Kidney tubule cell (primary cell): ENCODE results near the gene CTNND2.
A peak's percentile ranks its signal among the peaks of the same experiment; 100 is the strongest.
"Not testable (repeated sequence)": the region's sequence is repeated elsewhere in the genome, so short reads cannot be mapped to it uniquely, and the experiment has no call there.

Source experiments
- DNase-seq: peaks from one replicate; pipeline ENCODE4 v3.0.0-alpha.2; 2018; ENCODE audit warnings: low spot score

Gene CTNND2

DNA sequence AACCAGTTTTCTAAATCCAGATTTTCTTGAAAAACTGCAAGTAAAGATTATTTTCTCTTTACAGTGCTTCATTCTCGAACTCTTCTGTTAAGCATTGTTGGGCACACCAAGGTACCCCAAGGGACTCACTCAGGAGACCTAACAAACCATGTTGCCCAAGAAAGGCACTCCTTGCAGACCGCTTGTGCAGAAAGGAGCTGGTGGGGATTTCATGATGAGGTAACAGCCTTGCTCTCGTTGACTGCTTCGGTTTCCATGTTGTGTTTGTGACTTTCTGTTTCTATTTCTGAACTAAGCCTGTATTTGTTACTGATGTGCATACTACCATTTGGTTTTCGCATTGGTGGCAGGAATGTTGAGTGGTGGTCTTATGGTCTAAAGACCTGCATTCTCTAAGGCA is 876.6 kb downstream of the CTNND2 start:
- DNase-seq, result no peak

DNA sequence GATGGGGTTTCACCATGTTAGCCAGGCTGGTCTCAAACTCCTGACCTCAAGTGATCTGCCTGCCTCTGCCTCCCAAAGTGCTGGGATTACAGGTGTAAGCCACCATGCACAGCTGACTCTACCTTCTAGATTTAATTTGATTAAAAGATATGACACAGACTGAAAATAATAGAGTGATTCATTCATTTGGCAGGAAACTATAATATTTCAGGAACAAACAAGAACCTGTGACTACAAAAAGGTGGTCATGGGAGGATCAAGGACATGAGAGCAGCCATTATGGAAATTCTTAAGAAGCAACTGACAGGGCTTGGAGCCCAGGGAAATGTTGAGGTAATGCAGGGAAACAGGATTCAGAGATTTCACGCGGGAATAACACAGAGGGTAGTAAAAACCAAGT is 877.7 kb downstream of the CTNND2 start:
- no peak for DNase-seq

DNA sequence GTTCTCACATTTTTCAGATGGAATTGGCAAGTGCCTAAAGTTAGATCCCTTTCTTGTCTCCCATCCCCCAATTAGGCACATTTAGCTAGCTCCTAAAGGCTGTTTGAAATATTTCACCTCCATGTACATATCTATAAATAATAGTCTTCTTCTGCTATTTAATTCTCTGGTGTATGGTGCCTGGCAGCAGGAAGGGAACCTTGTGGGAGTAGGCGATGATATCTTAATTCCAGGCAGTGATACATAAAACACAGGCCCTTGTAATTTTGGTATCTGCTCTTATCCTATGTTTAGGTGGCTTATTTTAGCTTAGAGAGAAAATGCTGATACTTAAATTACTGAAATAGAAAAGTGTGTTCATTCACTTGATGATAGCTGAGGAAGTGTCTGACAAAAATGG is 880.3 kb downstream of the CTNND2 start:
- DNase-seq, result no peak

GRCh38 chr5:11013793-11014192 is 890.5 kb downstream of the CTNND2 start:
- DNase-seq, result no peak

DNA sequence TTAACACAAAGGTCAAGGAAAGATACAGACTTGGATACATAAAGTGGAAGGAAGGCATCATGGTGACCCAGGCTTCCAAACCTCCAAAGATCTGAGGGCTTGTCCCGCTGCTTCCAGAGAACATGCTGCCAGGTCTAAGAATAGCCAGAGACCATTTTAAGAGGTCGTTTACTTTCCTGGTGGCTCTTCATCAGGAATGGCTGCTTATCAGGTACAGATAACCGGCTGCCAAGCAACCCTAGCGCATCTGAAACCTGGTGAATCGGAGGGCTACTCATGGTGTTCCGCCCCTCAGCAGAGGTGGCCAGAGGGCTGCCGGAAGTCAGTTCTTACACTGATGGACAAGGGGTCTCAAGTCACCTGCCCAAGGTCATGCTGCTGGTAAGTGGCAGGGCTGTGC is 892.0 kb downstream of the CTNND2 start:
- DNase-seq, result no peak

DNA sequence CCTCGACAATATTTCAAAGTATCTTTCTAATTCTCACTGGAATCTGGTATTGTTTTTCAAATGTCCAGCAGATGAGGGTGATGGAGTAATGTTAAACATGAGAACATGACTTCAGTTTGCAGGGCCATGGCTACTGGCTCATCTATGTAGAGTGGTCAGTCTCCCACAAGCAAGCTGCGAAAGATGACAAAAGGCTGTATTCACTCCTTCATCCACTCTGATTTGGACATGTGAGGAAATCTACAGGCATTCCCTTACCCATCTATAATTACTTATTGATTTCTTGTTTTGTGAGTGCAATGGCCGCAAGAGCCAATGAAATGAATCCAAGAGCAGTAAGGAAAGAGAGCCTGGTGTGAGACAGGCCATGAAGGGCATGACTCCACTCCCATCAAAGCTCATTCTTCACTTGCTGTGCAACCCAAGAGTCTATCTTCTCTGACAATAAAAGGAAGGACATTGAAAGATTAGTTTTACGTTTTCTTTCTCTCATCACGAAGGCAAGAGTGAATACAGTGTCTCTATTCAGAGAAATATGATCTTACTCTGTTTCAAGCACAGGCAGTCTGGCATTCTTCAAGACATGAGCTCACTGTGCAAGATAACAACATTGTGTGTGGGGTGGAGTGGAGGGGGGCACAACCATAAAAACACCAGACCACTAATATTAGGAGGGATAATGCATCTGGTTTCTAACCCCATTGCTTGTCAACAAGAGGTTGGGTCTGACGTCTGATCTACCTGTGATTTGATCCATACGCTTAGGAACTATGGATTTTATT is 893.6 kb downstream of the CTNND2 start:
- no peak for DNase-seq

- DNase-seq, result no peak
Measured at GRCh38 chr5:11009576-11009975, 894.7 kb downstream of the CTNND2 start.

DNA sequence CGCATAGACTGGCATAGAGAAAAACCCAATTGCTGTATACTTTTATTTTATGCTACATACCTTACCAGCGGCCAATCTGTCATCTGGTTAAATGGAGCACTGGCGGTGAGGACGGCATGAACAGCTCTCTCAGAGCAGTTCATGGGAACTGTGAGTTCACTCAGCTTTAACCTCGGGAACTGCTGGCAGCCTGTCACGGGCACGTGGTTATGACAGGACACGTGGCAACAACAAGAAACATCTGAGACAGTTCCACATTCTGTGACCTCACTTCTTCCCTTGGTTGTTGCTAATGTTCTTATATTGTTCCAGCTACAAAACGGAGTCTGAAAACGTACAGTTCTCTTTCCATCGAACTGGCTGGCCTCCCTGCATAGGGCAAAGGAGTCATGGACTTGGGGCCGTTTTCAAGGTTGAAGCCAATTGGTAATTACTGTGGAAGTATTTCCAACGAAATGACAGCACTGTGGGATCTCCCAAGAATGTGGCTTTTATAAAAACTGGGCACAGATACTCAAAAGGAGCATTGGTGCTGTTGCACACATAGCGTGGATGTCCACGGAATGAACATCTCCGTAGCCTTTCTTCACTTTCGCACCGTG is 896.9 kb downstream of the CTNND2 start:
- peak; percentile 23 for DNase-seq

- not testable (repeated sequence) for DNase-seq
Measured at GRCh38 chr5:11004523-11004922, 899.7 kb downstream of the CTNND2 start.

GRCh38 chr5:11000515-11001353 is 903.5 kb downstream of the CTNND2 start:
- no peak for DNase-seq

DNA sequence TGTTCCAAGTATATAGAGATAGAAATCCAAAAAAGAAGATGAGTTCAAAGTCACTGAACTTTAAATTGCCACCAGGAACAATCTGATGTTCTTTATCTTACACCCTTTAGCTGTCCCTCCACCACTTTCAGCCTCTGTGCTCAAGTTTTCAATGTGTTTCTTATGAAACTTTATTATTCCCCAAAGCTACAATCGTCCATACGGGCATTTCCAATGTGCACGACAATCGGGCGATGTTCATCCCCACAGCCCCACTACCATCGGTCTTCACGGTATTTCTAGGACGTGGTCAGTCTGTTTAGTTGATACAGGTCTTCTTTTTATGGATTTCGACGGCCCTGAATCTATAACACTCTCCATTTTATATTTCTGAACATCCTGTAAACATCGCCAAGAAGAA is 904.5 kb downstream of the CTNND2 start:
- no peak for DNase-seq

DNA sequence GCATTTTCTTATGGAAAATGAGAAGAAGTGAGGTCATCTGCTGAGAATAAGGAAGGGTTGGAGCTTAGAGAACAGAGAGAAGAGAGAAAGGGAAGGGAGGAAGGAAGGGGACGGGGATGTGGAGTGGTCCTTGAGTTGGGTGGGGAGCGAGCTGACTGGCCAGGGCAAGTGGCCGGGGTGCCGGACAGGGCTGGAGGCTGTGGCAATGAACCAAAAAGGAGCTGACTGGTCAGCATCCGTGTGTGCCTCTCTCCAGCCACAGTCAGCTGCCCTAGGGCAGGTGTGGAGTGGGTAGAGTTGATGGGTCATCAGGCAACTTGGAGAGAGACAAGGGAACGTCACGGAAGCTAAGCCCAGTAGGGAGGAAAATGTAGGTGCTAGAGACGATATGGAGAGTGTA is 908.4 kb downstream of the CTNND2 start:
- DNase-seq, result no peak

DNA sequence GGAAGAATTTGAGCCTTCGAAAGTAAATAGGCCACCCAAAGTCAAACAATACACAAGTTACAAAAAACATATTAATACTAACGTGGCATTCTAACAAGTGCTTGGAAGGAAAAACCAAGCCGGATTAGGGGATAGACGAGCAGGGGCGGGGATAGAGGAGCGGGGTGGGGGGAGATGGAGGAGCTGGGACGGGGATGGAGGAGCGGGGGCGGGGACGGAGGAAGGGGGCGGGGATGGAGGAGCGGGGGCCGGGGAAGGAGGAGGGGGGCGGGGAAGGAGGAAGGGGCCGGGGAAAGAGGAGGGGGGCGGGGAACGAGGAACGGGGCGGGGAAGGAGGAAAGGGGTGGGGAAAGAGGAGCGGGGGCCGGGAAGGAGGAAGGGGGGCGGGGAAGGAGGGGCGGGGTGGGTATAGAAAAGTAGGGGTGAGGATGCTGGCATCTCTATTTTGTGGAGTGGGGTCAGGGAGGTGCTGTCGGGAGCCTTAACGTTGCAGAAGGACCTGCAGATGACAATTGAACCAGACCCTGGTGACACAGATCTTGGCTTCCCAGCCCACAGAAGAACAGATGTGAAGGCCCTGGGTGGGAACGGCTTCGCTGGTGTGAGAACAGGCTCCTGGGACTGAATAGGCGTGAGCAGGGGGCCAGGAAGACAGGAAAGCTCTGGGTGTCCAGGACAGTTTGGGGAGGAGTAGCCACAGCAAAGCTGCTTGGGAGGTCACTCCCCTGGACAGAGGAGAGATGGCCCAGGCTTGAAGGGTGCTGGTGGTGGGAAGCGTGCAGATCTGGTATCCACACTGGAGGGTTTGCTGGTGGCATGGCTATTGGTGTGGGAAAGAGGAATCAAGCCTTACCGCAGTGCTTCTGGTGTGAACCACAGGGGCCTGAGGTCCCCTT is 909.9 kb downstream of the CTNND2 start:
- DNase-seq, result no peak

- no peak for DNase-seq
Measured at GRCh38 chr5:10990634-10991033, 913.6 kb downstream of the CTNND2 start.

DNA sequence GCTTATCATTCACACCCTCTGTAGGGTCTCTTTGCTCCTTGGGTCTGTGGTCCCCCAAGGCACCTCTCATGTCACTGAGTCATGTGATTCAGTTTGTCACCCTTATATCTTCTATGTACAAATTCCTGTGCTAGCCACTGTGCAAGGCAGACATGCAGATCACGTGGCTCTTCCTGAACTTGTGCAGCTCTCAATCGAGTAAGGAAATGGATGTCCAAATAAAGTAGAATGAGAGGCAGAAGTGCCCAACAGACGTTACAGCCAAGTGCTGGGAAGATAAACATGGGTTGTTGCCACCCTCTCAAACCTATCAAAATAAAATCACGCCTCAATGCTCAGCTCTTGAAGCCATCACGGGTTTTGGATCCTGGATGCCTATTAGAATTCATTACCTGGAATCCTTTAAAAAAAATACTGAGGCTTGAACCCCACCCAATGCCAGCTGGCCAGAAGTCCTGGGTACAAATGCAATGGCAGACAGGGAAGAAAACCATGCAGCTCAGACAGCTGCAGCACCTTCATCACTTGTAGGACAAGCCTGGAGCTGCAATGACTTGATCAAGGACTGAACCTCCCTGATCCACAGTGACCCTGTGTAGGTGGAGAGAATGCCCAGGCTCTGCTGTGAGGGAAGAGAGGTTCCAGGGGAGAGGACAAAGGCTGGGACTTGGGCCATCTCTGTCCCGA is 914.5 kb downstream of the CTNND2 start:
- DNase-seq, result peak; percentile 6

GRCh38 chr5:10988622-10989021 is 915.6 kb downstream of the CTNND2 start:
- peak; percentile 6 for DNase-seq

DNA sequence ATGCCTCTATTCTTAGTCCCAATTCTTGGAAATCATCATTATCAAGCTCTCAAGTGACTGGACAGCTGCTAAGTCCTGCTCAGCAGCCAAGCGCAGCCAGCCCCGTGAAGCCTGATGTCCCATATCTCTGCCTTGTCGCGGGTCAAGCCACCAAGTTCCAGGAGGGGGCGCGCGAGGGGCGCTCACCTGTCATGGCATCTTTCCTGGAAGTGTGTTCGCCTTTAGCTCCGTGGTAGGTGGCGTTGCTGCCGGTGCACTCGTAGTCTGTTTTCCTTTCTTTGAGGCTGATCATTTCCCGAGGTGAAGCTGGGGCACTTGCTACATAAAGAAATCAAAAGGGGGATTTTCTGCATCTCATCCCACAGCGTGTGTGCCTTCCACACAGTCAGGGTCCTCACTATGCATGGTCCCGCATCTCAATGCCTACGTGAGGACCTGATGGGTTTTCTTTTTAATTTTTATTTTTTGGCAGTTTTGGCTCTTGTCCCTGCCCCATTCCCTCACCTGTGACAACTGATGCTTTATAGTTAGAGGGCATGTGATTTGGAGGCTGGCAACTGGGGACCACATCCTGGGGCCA is 916.2 kb downstream of the CTNND2 start:
- DNase-seq, result peak; percentile 77

- DNase-seq, result no peak
Measured at GRCh38 chr5:10987276-10987924, 916.8 kb downstream of the CTNND2 start.

DNA sequence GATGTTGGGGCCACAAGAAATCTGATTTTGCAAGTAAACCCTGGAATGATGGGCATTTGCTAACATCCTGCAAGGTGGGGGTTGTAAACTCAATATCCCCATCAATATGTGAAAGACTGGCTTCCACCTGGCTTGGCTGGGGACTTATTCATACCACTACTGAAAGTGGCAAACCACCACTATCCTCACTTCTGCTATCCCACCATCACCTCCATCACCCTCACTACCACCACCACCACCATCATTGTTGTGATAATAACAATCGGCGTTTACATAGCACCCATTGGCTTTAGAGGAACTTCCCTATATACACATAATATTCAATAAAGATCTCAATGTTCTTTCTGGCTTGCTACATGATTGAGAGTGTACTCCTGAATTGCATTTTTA is 918.5 kb downstream of the CTNND2 start:
- no peak for DNase-seq

DNA sequence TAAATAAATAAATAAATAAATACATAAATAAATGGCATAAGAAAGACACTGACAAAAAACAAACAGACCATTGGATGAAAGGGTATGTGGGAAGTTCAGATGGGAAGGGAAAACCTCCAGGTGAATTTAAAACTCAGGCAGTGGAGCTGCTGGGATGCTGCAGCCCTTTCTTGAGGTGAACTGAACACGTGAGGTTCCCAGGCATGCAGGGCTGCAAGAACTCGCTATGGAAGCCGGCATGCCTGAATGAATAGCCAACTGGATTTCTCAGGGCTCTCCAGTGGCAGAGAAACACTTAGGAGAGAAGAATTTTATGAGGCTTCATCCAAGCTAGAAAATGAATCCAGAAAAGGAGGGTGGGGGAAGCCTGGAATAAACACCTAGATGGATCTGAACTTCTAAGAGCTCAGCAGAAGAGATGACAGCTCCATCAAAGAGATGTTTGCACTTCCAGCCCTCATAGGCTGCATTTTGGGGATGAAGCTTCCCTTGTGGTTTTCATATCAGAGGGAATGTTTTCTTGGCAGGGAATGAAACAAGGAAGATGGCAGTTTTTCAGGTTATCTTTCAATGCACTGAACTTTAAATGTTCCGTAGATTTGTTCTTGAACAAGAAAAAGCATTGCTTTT is 919.0 kb downstream of the CTNND2 start:
- no peak for DNase-seq
